HG02642 (cell line): Measurements from ENCODE around the gene LDHB.
"Not testable (repeated sequence)": the region's sequence is repeated elsewhere in the genome, so short reads cannot be mapped to it uniquely, and the experiment has no call there.

Experiments
- ATAC-seq: cut with Tn5 transposase; IDR thresholded peaks from one replicate; pipeline ENCODE4 v1.9.1; 2021; ENCODE audit warnings: mild to moderate bottlenecking; ENCODE audit not compliant: unreplicated experiment, poor library complexity

The LDHB gene

DNA sequence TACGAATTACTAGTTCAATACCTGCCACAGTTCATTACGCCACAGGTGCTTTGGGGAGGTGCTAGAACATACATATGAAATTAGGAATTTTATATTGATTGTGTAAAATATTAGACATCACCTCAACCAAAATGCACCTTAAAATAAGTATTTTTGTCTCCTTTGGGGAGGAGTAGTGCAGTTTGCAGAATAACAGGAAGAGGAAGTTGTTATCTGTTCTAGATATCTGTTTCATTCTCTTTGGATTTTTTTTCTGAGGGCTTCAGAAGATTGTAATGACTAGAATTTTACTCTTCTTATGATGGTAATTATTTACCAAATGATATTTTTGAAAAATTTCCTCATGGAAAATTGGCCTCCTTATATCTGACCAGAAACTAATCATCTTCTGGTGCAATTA, 43.1 kb downstream of the LDHB start:
- no peak for ATAC-seq

DNA sequence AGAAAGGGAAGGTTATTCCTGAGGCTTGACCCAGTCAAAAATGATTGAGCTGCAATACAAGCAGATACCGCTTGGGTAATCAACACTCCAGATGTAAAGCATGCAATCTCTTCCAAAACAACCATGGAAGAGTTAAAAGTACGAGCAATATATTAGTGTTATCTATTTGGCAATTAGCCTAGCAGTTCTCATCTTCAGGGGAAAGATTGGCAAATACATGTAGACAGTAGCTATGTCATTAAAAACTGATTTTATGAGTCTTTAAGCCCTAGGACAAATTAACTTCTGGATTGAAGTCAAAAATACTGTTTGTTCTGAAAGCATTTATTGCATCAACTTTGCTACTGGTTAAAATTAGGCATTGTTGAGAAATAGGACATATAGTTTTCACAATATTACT, 43.7 kb downstream of the LDHB start:
- no peak for ATAC-seq

DNA sequence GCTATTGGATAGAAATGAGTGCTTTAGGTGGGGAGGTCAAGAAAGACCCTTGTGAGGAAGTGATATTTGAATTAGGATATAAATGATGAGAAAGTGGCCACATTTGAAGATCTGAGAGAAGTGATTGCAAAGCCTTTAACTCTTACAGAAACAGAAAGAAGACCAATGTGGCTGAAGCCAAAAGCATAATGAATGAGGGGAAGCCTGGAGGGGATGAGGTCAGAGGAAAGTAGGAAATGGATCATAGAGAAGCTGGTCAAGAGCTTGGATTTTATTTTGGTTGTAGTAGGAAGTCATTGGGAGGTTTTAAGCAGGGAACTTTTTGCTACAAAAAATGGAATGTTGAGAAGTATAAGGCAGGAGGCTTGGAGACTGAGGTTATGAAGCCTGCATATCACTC, 49.4 kb downstream of the LDHB start:
- ATAC-seq: no peak

DNA sequence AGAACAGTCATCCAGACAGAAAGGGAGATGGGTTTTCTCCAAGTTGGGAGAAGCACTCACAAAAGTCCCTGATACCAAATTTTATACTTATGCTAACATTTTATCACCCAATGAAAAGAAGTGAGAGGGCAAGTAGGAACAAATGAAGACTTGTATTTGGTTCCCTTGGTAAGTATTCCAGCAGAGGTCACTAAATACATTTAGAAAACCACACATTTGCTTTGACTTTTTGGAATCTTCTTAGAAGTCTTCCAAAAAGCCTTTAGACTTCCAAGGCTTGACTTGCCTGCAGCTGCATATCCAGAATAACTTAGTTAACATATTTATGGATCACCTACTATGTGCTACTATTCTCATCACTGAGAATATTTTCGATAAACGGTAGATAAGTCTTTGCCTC, 49.9 kb downstream of the LDHB start:
- ATAC-seq: no peak

DNA sequence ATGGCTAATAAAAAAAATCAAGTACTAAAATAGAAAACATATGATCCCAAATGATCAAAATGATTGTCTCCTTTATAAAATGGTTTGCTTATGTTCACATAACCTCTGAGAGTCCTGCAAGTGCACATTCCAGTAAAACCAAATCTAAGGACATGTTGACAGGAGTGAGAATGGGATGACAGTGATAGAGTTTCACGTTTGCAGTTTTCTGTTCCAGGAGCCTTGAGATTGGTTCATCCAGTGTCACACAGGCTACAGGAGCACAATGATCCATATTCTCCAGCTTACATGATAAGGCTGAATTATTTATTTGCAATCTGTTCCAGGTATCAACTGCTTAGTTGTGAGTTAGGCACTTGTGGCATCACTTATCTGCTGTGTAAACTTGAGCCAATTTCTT, 51.5 kb downstream of the LDHB start:
- no peak for ATAC-seq

DNA sequence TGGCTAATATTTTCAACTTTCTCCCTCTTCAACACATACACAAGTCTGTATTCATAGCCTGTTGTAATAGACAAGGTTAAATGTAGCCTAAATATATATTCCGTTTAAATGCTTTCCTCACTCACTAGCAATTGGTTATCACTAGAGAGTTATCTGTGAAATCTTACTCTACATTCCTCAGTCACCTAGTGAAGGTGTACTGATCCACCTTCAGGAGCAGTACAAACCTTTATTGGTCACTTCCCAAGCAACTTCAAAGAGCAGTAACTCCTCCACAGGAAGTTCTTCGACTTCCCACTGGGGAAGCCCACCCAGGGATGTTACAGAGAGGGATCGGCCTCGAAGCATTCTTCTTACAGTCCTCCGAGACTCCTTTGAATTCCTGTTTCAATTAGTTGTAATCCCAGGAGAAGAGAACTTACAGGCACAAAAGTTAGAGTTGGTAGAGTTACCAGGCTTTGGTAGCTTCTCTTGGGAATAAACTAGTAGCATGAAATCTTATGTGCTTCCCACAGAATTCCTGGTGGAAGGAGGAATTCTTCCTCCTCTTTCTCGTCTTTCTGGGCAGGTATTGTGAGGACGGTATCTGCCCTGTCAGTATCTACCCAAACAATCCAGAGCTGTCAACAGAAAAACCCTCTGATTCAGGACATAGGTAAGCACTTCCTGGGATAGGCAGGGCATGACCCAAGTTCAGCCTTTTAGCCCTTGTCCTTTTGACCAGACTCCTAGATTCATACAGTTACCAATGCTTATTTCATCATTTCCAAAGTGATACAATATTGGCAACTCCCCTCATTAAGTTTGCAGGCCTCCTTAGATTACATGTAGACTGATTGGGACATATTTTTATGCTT, 53.2 kb downstream of the LDHB start, which contains the start of gene GYS2:
Gene GYS2 (minus strand): TSS at position 603 of the 857 bp plus-strand sequence. CDS start 255 bp downstream, at position 348.
- ATAC-seq: no peak

DNA sequence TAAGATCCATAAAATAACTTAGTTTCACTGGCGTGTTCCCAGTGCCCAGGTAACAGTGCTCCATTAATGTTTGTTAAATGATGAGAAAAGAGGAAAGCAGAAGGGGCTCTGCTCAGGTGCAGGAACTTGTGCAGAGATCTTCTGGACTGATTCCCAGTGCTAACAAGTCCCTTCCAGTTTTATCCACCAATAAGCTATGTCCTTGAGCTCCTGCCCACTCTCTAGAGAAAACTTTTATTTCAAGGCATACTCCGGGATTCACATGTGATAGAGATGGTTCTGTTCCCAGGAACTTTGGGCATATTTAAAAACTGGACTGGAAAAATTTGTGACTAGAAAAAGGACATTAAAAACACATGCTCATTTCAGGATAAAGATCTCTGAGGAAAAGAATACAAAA, 54.9 kb downstream of the LDHB start:
- ATAC-seq: no peak

DNA sequence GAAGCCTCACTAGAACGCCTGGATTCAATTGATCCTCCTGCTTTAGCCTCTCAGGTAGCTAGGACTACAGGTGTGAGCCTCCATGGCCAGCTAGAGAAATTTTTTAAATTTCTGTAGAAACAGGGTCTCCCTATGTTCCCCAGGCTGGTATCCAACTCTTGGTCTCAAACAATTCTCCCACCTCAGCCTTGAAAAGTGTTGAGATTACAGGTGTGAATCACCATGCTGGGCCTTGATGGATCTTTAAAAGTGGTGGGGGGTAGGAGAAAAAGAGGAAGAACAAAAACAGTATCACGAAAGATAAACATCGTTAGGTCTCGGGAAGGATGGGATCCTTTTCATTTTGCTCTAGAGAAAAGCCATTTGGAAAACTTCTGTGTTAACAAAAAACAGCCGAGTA, 57.4 kb downstream of the LDHB start:
- ATAC-seq: no peak

DNA sequence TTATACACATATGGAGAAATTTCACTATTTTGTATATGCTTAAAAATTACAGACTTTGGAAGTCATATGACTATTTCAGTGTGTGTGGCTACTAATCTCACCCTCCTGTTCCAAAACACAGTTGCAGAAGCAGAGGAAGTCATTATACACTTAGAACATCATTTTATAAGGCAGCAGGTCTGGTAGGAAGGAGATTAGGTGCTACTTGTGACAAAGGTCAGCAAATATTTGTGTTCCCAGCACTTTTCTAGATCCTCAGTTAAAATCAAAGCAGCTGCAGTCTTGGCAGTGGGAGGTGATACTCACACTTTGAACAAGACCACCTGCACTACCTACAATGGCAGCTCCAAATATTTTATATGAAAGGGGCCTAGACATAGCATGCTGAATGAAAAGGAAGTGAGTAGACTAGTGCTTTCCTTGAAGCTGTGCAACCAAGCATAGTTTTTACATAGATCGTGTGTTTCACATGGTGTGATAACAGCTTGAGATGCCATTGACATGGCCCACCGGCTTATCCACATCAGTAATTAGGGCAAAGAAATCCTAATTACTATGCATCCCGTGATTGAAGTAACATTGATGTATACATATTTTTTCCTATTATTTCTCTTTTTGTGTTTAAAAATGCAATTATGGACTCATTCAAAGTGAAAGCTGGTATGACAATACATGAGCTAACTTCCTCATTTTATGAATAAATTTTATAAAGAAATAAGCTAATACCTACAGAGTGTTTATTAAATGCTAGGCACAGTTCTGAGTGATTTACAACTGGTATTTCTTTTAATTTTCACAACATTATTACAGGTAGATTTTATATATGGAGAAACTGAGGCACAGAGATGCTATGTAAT, 58.3 kb downstream of the LDHB start:
- ATAC-seq: no peak

DNA sequence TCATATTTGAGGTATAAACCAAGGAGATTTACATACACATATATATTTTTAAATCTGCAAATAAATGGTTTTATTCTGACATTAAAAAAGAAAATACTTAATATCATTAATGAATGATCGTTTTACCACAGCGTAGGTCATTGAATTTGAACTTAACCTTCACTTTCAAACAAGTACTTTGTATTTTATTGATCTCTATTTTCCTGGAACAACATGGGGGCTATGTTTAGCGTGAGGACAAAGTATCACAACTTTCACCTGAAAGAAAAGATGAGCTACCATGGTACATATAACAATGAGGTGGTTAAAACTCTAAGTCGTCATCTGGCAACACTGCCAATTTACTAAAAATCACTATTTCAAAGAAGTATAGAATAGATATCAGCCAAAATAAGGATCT, 59.0 kb downstream of the LDHB start:
- ATAC-seq: no peak

DNA sequence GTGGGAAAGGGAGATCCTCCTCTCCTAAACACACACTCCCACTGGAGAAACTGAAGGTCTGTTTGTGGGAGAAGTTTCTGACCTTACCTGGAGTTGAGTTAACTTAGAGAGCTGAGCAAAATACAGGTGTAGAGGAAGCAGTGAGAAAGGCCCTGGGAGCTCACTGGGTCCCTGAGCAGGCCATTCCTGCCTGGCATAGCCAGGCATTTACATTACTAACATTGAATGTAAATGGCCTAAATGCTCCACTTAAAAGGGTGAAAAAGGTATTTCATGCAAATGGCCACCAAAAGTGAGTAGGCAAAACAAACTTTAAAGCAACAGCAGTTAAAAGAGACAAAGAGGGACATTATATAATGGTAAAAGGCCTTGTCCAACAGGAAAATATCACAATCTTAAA, 62.3 kb downstream of the LDHB start:
- not testable (repeated sequence) for ATAC-seq

DNA sequence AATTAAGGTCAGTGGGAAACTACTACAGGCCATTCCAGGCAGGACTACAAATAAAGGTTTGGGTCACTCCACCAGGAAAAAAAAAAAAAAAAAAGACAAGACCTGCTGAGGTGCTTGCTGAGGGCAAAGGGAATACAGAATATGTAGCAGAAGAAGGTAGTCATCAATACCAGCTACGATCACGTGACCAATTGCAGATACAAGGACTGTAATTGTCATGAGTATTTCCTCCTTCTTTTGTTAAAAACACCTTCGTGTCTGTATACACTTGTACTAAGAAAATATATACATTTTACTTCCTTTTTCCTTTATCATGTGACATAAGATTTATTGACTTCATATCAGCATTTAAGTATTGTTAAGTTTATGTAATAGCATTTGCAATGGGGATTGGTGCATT, 72.2 kb downstream of the LDHB start:
- no peak for ATAC-seq
